B cell (primary cell): ENCODE measurements around the gene PTH. TPM values are rescaled to one million over a fixed set of nuclear protein-coding genes. Genes with fewer than 3 reads are reported as not detected.

Experiments
- ATAC-seq: fragments of 200-7000 bp; cut with Tn5 transposase; one replicate; pipeline ENCODE4 v1.10.0; 2021; ENCODE audit warnings: low read depth, mild to moderate bottlenecking, moderate number of reproducible peaks, moderate library complexity
- CTCF ChIA-PET: fragments of 350-600 bp; sonication (Branson Sonifier 250); formaldehyde crosslinking; loops from one replicate; lab custom pipeline; 2021; ENCODE audit warnings: antibody characterized with exemption, inconsistent platforms; lab: Charles Lee
- POLR2A ChIA-PET: fragments of 350-600 bp; sonication (Branson Sonifier 250); formaldehyde crosslinking; loops from one replicate; lab custom pipeline; 2021; ENCODE audit warnings: antibody characterized with exemption; lab: Charles Lee
- DNase-seq: peaks from one replicate; pipeline ENCODE4 v3.0.0; 2013
- H2AFZ ChIP-seq: 2 replicates; pipeline ENCODE4 v1.6.1; 2012; ENCODE audit warnings: mild to moderate bottlenecking, low read depth, low read length; ENCODE audit not compliant: insufficient read depth, poor library complexity, severe bottlenecking
- H3K27ac ChIP-seq, 2 donors: 1 replicate in 1 of 2; 2 replicates in 1 of 2; pipeline ENCODE4 v1.5.1; 2012 to 2013; ENCODE audit warnings: low read length in 2 of 2, mild to moderate bottlenecking in 2 of 2, moderate library complexity in 1 of 2
- H3K27me3 ChIP-seq, 4 experiments: fragments of 200-600 bp in 1 of 4; sonication (generic) in 1 of 4; replicated peaks in 1 of 4; 1 replicate in 2 of 4; 2 replicates in 2 of 4; pipeline versions ENCODE4 v1.6.1 to v1.7.0; 2013 to 2016; ENCODE audit warnings: low read length in 3 of 4, mild to moderate bottlenecking in 2 of 4, mixed read lengths in 1 of 4, moderate library complexity in 1 of 4; ENCODE audit not compliant: insufficient read depth in 4 of 4, control insufficient read depth in 3 of 4; ENCODE audit errors: control extremely low read depth in 1 of 4
- H3K36me3 ChIP-seq, 2 experiments: replicated peaks in 1 of 2; 1 replicate in 1 of 2; 2 replicates in 1 of 2; pipeline versions ENCODE4 v1.6.1 to v1.7.1; 2013; ENCODE audit warnings: low read length in 1 of 2; ENCODE audit not compliant: insufficient read depth in 2 of 2, control insufficient read depth in 1 of 2; ENCODE audit errors: control extremely low read depth in 1 of 2, extremely low read depth in 1 of 2
- H3K4me1 ChIP-seq, 2 donors: fragments of 200-600 bp in 1 of 2; sonication (generic) in 1 of 2; 1 replicate in 1 of 2; 2 replicates in 1 of 2; pipeline versions ENCODE4 v1.5.1 to v1.6.1; 2013 to 2017; ENCODE audit warnings: low read length in 2 of 2; ENCODE audit not compliant: control insufficient read depth in 2 of 2, insufficient read depth in 2 of 2
- H3K4me2 ChIP-seq: replicated peaks from 2 replicates; pipeline ENCODE3; 2012; ENCODE audit warnings: mild to moderate bottlenecking, low read depth, low read length; ENCODE audit not compliant: poor library complexity, severe bottlenecking
- H3K4me3 ChIP-seq, 5 experiments: fragments of 200-600 bp in 1 of 5; sonication (generic) in 1 of 5; 1 replicate in 3 of 5; 2 replicates in 2 of 5; pipeline versions ENCODE4 v1.5.1 to v1.7.0; 2011 to 2016; ENCODE audit warnings: low read length in 4 of 5, mild to moderate bottlenecking in 4 of 5, low read depth in 2 of 5, control low read depth in 1 of 5, moderate library complexity in 1 of 5; ENCODE audit not compliant: insufficient read depth in 1 of 5; ENCODE audit errors: control extremely low read depth in 1 of 5, extremely low read depth in 1 of 5
- H3K79me2 ChIP-seq: fragments of 200-600 bp; sonication (generic); one replicate; pipeline ENCODE4 v1.6.0; 2016; ENCODE audit warnings: low read length; ENCODE audit not compliant: control insufficient read depth, insufficient read depth
- H3K9ac ChIP-seq: fragments of 200-600 bp; sonication (generic); 2 replicates; pipeline ENCODE4 v1.6.1; 2017; ENCODE audit warnings: mild to moderate bottlenecking, low read length, moderate library complexity
- H3K9me3 ChIP-seq, 3 donors: one replicate each; pipeline versions ENCODE4 v1.6.1 to v1.7.1; 2013; ENCODE audit warnings: low read length in 2 of 3; ENCODE audit not compliant: control insufficient read depth in 2 of 3, insufficient read depth in 1 of 3; ENCODE audit errors: control extremely low read depth in 1 of 3
- H4K20me1 ChIP-seq: 2 replicates; pipeline ENCODE4 v1.6.0; 2012; ENCODE audit warnings: mild to moderate bottlenecking, low read length; ENCODE audit not compliant: insufficient read depth, control insufficient read depth, poor library complexity, severe bottlenecking
- H3K27ac Mint-ChIP-seq: one replicate; pipeline ENCODE4 v1.8.0; 2021; ENCODE audit warnings: mixed read lengths
- H3K27me3 Mint-ChIP-seq: one replicate; pipeline ENCODE4 v1.8.0; 2021; ENCODE audit warnings: mixed read lengths
- H3K4me1 Mint-ChIP-seq: one replicate; pipeline ENCODE4 v1.8.0; 2021; ENCODE audit warnings: mixed read lengths
- H3K4me3 Mint-ChIP-seq: one replicate; pipeline ENCODE4 v1.8.0; 2021; ENCODE audit warnings: mixed read lengths
- H3K9me3 Mint-ChIP-seq: one replicate; pipeline ENCODE4 v1.8.0; 2022; ENCODE audit warnings: mixed read lengths; ENCODE audit not compliant: insufficient read depth
- CTCF ChIP-seq: fragments of 200-600 bp; IDR thresholded peaks from one replicate; pipeline ENCODE4 v1.8.0; 2022; ENCODE audit warnings: antibody characterized with exemption, mild to moderate bottlenecking
- EZH2 ChIP-seq: IDR thresholded peaks from 2 replicates; pipeline ENCODE4 v1.6.1; 2012; ENCODE audit warnings: borderline replicate concordance, low read depth, mild to moderate bottlenecking, moderate library complexity, low read length; ENCODE audit not compliant: insufficient read depth, poor library complexity, severe bottlenecking
- WGBS: methylation state at CpG from one replicate; pipeline ENCODE4 v1.1.5; 2013; ENCODE audit warnings: missing lambda C conversion rate; ENCODE audit not compliant: insufficient coverage; 5-methylcytosine and 5-hydroxymethylcytosine counted together
- intact Hi-C: fragments of 100-400 bp; cut with micrococcal nuclease; formaldehyde crosslinking; loops from one replicate; pipeline ENCODE4 v1.10.0; 2022
- polyA plus RNA-seq: library from polyadenylated mRNA; depleted of rRNA; stranded (reverse); fragments of >200 nt; gene quantifications from 2 replicates; pipeline ENCODE4 v1.2.3, GENCODE V29; 2012
- total RNA-seq, 2 donors: library from RNA; stranded (reverse); fragments of 120-200 nt in 1 of 2; gene quantifications; 1 replicate in 1 of 2; 2 replicates in 1 of 2; pipeline versions ENCODE4 v1.2.3 to v1.2.4, GENCODE V29; 2013 to 2022

The PTH gene
- total and polyA plus RNA-seq, 2 donors (not counting 1 experiment from before 2014, with no cell fraction given) = not detected

DNA sequence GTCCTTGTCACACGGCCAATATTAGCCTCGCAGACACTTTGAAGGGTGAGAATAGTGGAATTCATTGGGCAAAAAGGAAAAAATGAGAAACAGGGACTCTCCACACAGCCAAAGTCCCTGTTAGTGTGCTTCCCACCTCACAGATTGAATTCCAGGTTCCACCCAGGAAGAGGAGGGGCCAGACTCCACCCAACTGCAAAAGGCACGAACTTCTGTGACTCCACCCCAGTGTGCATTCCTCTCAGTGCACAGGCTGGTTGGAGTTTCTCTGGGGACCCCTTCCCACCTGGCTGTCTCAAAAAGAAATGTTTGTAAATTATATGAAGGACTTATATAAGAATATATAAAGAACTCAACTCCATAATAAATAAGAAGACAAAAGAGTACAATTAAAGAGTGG lies 20.7 kb downstream of the PTH start:
- POLR2A ChIA-PET = no interaction called here
- Histone ChIP-seq H3K4me2 (no peak overlapping the region), H2AFZ (no peak overlapping the region), H3K36me3 (no peaks in the 10 kb centered on the region), H4K20me1 (no peaks in the 10 kb centered on the region), H3K79me2 (no peaks in the 10 kb centered on the region), H3K9me3 (no peaks in the 10 kb centered on the region), H3K4me1 (no peaks in the 10 kb centered on the region), H3K27ac (no peak overlapping the region), H3K27me3 (peaks cover 0 to 17% (median 5%) of the 10 kb centered on the region in 4 experiments), H3K4me3 (no peak overlapping the region), H3K9ac (no peak overlapping the region)
- Mint-ChIP-seq H3K9me3 (no peaks in the 10 kb centered on the region), H3K27ac (no peak overlapping the region), H3K27me3 (peaks cover 18% of the 10 kb centered on the region), H3K4me3 (no peak overlapping the region), H3K4me1 (no peaks in the 10 kb centered on the region)
- TF ChIP-seq CTCF (no peak), EZH2 (no peak)
- no CpG with 5 or more reads among the region's 3 CpGs for WGBS
- no peak for ATAC-seq
- intact Hi-C loops = no loop called here
- no peak for DNase-seq
- CTCF ChIA-PET = no interaction called here

GRCh38 chr11:13473013-13473722 lies 22.6 kb downstream of the PTH start:
- H3K4me1 Mint-ChIP-seq = no peaks in the 10 kb centered on the region

More at GRCh38 chr11:13473013-13473722, 22.6 kb downstream of the PTH start:
- H3K9ac ChIP-seq = no peak overlapping the region
- no peaks in the 10 kb centered on the region for H3K36me3 ChIP-seq
- peaks cover 0 to 16% (median 1%) of the 10 kb centered on the region in 4 experiments for H3K27me3 ChIP-seq
- Mint-ChIP-seq H3K9me3 (no peaks in the 10 kb centered on the region), H3K27me3 (peaks cover 16% of the 10 kb centered on the region), H3K4me3 (no peak overlapping the region), H3K27ac (no peak overlapping the region)
- 88% methylated on average over 2 of the region's 3 CpGs for whole genome bisulfite sequencing
- TF ChIP-seq CTCF = no peak
- no peak for TF ChIP-seq EZH2
- no peak overlapping the region for H3K4me2 ChIP-seq
- no peak overlapping the region for H3K27ac ChIP-seq
- POLR2A ChIA-PET = no interaction called here
- no peak overlapping the region for H2AFZ ChIP-seq
- ATAC-seq (no peak), DNase-seq (no peak)
- CTCF ChIA-PET = interaction anchor here (0.5 to 0.7 kb wide), 5 partner anchors 29 to 450 kb away, joined by 3 read pairs; no protein-coding TSS in a partner anchor
- intact Hi-C loops = no loop called here
- no peaks in the 10 kb centered on the region for H4K20me1 ChIP-seq
- no peaks in the 10 kb centered on the region for H3K79me2 ChIP-seq
- H3K4me3 ChIP-seq = no peak overlapping the region
- H3K9me3 ChIP-seq = no peaks in the 10 kb centered on the region
- no peaks in the 10 kb centered on the region for H3K4me1 ChIP-seq
